ENCODE results near the gene DAB1. TPM values are rescaled to one million over a fixed set of nuclear protein-coding genes. Genes with fewer than 3 reads are reported as not detected.

DAB1 gene
- total and polyA plus RNA-seq, 2 of the 8 experiments (the other 6 are each of a cell fraction or from before 2014, with no cell fraction given) = 4.4 to 11.8 TPM

GRCh38 chr1:57262472-57262871 is 161.4 kb downstream of the DAB1 start:
- Histone ChIP-seq H3K14ac (ENCODE audit: insufficient read length) (no peak overlapping the region), H3K23me2 (ENCODE audit: low read depth, low read length) (no peaks in the 10 kb centered on the region), H3K36me3 (ENCODE audit: control insufficient read depth in 2 of 4, insufficient read depth in 4 of 4, low read length in 3 of 4) (no peaks in the 10 kb centered on the region), H3K4me1 (replicated peaks in 1 of 4; ENCODE audit: control insufficient read depth in 3 of 4, insufficient read depth in 4 of 4, low read length in 3 of 4) (peaks cover 4 to 10% (median 6%) of the 10 kb centered on the region in 4 experiments; a peak in 6 of 7 replicates), H3K4ac (replicated peaks; ENCODE audit: insufficient read length, low read depth, low read length) (no peak overlapping the region), H2BK120ac (replicated peaks; ENCODE audit: low read depth, low read length) (no peak overlapping the region), H3K9ac (replicated peaks in 1 of 4; ENCODE audit: extremely low read depth in 1 of 4, low read depth in 3 of 4, low read length in 3 of 4) (no peak overlapping the region), H3K9me3 (ENCODE audit: insufficient read depth in 2 of 2, low read depth in 1 of 2, low read length in 1 of 2) (no peaks in the 10 kb centered on the region), H3K27me3 (replicated peaks in 1 of 4; ENCODE audit: control insufficient read depth in 3 of 4, extremely low read depth in 1 of 4, insufficient read depth in 3 of 4, low read length in 3 of 4) (no peaks in the 10 kb centered on the region), H2AFZ (ENCODE audit: low read length) (no peak overlapping the region), H2AK5ac (ENCODE audit: low read depth, low read length) (no peak overlapping the region), H2BK12ac (ENCODE audit: low read depth, low read length) (peak overlapping the region; percentile 62; the same call in 1 of the 2 replicates), H2BK5ac (ENCODE audit: low read depth, low read length) (0 out of 2 replicates have a peak overlapping the region, but pooled peaks have one; percentile 13), H3K79me1 (ENCODE audit: low read depth, low read length) (no peaks in the 10 kb centered on the region), H3K56ac (replicated peaks; ENCODE audit: insufficient read length, low read depth, low read length) (no peak overlapping the region), H3K4me2 (ENCODE audit: insufficient read depth in 1 of 2, low read depth in 2 of 2, low read length in 2 of 2) (peak overlapping the region in 1 of 2 experiments; percentile 23; a peak in 1 of 4 replicates), H4K20me1 (replicated peaks in 1 of 2; ENCODE audit: control insufficient read depth in 1 of 2, insufficient read depth in 2 of 2, low read length in 2 of 2) (no peaks in the 10 kb centered on the region), H3K79me2 (ENCODE audit: control insufficient read depth in 1 of 2, insufficient read depth in 2 of 2, low read length in 2 of 2) (no peaks in the 10 kb centered on the region), H4K8ac (ENCODE audit: extremely low read depth, insufficient read depth, low read length) (no peak overlapping the region), H4K5ac (ENCODE audit: insufficient read length, low read depth, low read length) (no peak overlapping the region), H3K18ac (ENCODE audit: extremely low read depth, low read length) (no peak overlapping the region), H3K23ac (ENCODE audit: insufficient read length) (no peak overlapping the region), H3K27ac (ENCODE audit: low read depth, low read length) (no peak overlapping the region), H4K91ac (replicated peaks; ENCODE audit: insufficient read length, low read length) (no peak overlapping the region), H2BK15ac (ENCODE audit: low read length) (0 out of 2 replicates have a peak overlapping the region, but pooled peaks have one; percentile 23), H2BK20ac (ENCODE audit: low read length) (no peak overlapping the region; the same call in 1 of the 2 replicates), H3K4me3 (ENCODE audit: extremely low read depth in 1 of 4, insufficient read depth in 2 of 4, low read depth in 3 of 4, low read length in 4 of 4) (no peak overlapping the region)
- ChIA-PET CTCF (ENCODE audit: partially characterized antibody) (interaction anchor here (0.8 to 1.0 kb wide), 2 partner anchors 10 to 459 kb away, joined by 3 to 4 read pairs; no protein-coding TSS in a partner anchor), POLR2A (ENCODE audit: partially characterized antibody) (interaction anchor here (1.2 to 1.4 kb wide), 2 partner anchors 10 to 132 kb away, joined by 3 read pairs; no protein-coding TSS in a partner anchor)
- TF ChIP-seq TEAD4 (IDR thresholded peaks at IDR 0.05; ENCODE audit: low read depth, low read length) (no peak), KDM5A (IDR thresholded peaks at IDR 0.05; ENCODE audit: low read length) (no peak), SAP30 (IDR thresholded peaks at IDR 0.05; ENCODE audit: insufficient read depth, insufficient replicate concordance, low read length) (no peak)
- DNase-seq (ENCODE audit: low read depth in 1 of 2, low spot score in 2 of 2) = no peak
- WGBS, 2 experiments (ENCODE audit: extremely low coverage in 1 of 2, insufficient coverage in 1 of 2, insufficient read length in 1 of 2, insufficient replicate concordance in 2 of 2, low coverage in 1 of 2, low lambda C conversion rate in 2 of 2, missing lambda C conversion rate in 1 of 2) = 29% methylated on average over 3 of the region's 3 CpGs; no CpG with 5 or more reads in 1 of the 2 experiments
- peak; percentile 84 for FAIRE-seq

Measured in H1 (cell line).